DMS79 (cell line): ENCODE data around the gene CMTR1.
A peak's percentile ranks its signal among the peaks of the same experiment; 100 is the strongest.
"Not testable (repeated sequence)": the region's sequence is repeated elsewhere in the genome, so short reads cannot be mapped to it uniquely, and the experiment has no call there.

Source experiments
- DNase-seq: peaks from one replicate; lab custom pipeline; 2025; lab: John Stamatoyannopoulos, UW

The CMTR1 gene

DNA sequence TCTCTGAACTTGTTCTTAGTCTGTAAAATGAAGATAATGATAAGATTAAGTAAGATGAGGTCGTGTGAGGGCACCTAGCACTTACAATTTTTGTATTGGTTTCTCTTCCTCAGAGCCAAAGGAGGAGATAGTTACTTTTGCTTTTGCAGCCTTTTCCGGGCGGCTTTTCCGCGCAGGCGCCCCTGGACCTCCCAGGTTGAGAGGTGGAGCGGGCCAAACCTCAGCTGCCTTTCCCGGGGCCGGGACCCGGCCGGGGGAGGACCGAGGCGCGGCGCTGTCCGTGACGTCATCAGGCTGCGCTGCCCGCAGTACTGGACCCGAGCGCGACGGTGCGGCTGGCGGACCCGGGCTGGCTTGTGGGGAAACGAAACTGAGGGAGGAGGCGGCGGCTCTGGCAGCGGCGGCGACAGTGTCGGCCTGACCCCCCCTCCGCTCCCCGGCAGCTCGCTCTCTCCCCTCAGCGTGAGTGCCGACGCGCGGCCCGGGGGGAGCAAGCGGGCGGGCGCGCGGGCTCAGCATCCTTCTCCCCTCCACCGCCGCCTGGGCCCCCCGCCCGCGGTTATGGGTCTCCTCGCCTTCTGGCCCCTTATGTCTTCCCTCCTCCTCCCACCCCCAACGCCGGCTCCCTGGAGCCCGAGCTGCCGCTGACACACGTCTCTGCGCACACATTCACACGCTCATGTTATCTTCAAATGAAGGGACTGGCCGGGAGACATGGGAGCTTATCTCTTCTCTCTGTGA, at the start of gene CMTR1:
Gene CMTR1 (plus strand): TSS at position 306 of the 741 bp plus-strand sequence. CDS start 2,409 bp downstream, outside the sequence.
- peak; percentile 79 for DNase-seq

DNA sequence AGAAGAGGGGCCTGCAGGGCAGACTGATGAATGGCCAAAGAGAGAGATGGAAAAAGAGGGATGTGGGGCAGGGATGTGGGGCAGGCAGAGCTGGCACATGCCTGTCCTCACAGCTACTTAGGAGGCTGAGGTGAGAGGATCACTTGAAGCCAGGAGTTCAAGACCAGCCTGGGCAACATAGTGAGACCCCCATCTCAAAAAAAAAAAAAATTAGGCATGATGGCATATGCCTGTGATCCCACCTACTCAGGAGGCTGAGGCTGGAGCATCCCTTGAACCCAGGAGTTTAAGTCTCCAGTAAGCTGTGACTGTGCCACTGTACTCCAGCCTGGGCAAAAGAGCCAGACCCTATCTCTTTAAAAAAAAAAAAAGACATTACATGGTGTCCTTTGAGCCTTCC, 44.4 kb upstream of the CMTR1 start:
- DNase-seq: no peak

DNA sequence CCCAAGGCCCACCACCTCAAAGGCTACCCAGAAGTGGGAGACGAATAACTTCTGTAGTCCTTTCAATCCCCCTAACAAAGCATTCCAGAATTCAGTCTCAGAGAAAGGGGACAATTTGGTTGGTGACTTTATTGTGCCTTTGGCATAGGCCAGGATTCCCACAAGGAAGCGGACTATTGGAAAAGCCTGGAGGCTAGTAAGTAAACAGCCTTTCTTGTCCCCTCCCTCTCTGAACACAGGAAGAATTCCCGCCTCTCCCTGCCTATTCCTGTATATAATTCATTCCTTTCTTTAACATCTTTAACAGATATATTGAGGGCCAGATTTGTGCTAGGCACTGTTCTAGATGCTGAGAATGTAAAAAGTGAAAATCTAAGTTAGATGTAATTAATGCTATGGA, 43.2 kb upstream of the CMTR1 start:
- no peak for DNase-seq

GRCh38 chr6:37391120-37391519, 41.9 kb upstream of the CMTR1 start:
- DNase-seq: no peak

GRCh38 chr6:37392821-37393220, 40.2 kb upstream of the CMTR1 start:
- DNase-seq: no peak

- DNase-seq: no peak
These were observed 39.6 kb upstream of the CMTR1 start for GRCh38 chr6:37393381-37393929.

- DNase-seq: no peak
These were observed 36.3 kb upstream of the CMTR1 start for GRCh38 chr6:37396571-37397180.

GRCh38 chr6:37399131-37399530, 33.9 kb upstream of the CMTR1 start:
- DNase-seq: no peak

DNA sequence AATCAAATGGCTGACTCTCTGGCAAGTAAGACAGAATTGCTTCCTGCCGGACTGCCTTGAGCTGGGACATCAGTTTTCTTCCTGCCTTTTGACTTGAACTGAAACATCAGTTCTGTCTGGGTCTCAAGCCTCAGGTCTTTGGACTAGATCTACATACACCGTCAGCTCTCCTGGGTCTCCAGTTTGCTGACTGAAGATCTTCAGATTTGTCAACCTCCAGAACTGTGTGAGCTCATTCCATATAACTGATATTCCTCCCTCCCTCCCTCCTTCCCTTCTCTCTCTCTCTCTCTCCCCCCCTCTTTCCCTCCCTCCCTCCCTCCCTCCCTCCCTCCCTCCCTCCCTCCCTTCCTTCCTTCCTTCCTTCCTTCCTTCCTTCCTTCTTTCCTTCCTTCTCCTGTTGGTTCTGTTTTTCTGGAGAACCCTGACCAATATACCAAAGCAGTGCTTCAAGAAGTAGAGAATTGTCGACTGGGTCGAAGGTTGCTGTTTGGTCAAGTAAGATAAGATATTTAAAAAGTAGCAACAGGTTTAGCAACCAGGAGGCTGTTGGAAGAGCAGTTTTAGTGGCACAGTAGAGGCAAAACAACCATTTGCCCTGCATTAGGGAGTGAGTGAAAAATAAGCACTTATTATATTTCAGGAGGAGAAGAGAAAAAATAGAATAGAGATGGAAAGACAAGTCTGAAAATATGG, 33.1 kb upstream of the CMTR1 start:
- no peak for DNase-seq

DNA sequence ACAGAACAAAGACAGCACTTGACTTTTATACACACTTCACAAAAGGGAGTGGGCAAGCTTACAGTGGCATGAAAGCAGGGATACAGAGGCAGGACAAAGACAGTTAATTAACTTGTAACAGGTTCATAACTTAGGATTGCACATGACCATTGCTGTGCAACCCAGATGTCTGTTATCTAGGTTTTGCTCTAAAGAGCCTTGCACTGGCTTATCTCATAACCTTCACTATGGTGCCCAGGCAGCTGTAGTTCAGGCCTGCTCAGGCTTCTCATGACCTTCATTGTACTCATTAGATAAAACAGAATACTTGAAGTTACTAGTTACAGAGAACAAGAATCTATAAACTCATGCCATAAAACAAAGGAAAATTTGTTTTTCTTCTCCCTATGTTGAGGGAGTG, 31.4 kb upstream of the CMTR1 start:
- not testable (repeated sequence) for DNase-seq

DNA sequence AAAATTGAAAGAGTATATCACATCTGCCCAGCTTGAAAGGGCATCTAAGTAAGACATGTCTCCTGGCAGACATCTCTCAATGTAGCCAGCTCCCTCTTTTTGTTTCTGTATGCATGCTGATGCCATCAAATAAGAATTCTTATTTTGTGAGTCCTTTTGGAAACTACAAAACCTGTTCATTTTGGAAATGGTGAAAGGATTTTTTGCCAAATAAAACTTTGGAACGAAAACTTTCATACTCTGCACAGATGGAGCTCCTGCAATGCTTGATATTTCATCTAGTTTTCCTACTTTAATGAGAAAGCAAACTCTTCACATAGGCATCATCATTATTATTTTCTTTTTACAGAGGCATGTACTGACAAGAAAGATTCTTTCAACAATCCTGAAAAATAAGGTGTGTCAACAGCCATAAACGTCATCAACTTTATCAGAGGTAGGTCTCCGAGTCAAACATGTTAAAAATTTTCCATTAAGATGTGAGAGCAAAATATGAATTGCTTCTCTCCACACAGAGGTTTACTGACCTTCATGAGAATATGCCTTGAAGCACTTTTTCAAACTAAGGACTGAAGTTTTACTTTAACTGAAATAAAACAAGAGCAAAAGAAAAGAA, 26.2 kb upstream of the CMTR1 start:
- no peak for DNase-seq

GRCh38 chr6:37407948-37408347, 25.1 kb upstream of the CMTR1 start:
- no peak for DNase-seq

DNA sequence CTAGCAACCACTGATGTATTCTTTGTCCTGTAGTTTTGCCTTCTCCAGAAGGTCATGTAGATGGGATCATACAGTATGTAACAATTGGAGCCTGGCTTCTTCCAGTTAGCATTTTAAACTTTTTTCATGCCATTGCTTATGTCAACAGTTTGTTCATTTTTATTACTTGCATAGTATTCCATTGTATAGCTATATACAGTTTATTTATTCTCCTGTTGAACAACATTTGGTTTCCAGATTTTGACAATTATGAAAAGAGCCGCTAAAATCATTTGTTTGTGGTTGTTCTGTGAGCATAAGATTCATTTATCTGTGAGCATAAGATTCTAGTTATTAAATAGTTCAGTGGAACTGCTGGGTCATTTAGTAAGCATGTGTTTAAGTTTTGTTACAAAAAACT, 23.5 kb upstream of the CMTR1 start:
- DNase-seq: no peak

- no peak for DNase-seq
These were observed 15.6 kb upstream of the CMTR1 start for GRCh38 chr6:37417393-37417792.

GRCh38 chr6:37418722-37419121, 14.3 kb upstream of the CMTR1 start:
- no peak for DNase-seq

DNA sequence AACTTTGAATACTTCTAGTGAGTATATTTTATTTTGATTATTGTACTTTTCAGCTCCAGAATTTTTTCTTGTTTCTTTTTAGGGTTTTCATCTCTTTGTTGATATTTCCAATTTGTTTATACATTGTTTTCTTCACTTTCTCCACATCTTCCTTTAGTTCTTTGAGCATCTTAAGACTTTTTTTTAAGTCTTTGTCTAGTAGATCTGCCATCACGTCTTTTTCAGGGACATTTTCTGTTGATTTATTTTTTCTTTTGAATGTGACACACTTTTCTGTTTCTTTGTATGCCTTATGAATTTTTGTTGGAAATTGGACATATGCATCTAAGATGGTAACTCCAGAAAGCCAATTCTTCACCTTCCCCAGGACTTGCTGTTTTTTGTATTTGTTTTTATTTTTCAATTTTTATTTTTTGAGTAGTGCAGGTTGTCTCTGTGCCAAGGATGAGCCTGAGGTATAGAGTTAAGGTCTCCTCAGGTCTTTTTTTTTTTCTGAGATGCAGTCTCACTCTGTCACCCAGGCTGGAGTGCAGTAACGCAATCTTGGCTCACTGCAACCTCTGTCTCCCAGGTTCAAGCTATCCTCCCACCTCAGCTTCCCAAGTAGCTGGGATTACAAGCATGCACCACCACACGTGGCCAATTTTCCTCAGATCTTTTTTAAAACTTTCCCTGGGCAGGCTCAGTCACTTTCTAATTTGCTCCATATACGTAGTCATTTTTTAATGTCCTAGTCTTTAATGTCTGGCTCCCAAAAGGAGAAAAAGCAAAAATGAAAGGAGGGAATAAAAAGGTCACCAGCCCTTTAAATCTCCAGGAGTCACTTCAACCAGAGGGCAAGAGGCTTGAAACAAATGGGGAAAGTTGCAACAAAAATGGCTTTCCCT, 6.7 kb upstream of the CMTR1 start:
- DNase-seq: no peak

GRCh38 chr6:37426945-37427510, 6.0 kb upstream of the CMTR1 start:
- no peak for DNase-seq

DNA sequence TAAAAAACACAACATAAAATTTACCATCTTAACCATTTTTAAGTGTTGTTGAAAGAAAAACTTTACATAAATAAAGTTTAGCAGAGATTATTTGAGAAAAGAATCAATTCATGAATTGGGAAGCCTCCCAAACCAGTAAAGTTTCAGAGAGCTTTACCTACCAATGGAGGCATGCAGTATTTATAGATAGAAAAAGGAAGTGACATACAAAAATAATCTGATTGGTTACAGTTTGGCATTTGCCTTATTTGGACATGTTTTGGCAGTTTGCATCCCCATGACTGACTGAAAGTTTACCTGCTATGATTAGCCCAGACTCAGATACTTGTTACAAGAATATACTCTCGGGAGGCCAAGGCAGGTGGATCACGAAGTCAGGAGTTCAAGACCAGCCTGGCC, 3.7 kb upstream of the CMTR1 start:
- no peak for DNase-seq

GRCh38 chr6:37432590-37432915, 468 bp upstream of the CMTR1 start:
- DNase-seq: no peak

- no peak for DNase-seq
These were observed 743 bp downstream of the CMTR1 start for GRCh38 chr6:37433657-37434271.

DNA sequence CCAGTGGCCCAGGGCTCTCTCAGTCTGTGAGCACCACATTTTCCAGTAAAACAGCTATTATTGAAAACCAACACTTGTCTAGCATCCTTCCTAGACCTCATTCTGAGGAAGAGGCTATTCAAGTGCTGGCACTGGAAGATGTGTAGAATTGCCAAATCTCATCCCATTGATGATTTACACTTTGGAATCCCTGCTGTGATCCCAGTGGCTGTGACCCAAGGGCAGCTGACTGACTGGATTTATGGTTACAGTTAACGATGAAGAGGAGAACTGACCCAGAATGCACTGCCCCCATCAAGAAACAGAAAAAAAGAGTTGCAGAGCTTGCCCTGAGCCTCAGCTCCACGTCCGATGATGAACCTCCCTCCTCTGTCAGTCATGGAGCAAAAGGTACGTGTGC, 2.4 kb downstream of the CMTR1 start:
- no peak for DNase-seq
